Brain microvascular endothelial cell (primary cell): ENCODE data around the gene EEA1.

Source experiments
- DNase-seq: peaks from one replicate; pipeline ENCODE4 v3.0.0-alpha.2; 2020
- H3K27ac ChIP-seq: fragments of 250-450 bp; sonication (Bioruptor Pico); 2 replicates; pipeline ENCODE4 v1.5.1; 2020; ENCODE audit warnings: mild to moderate bottlenecking, moderate library complexity
- H3K27me3 ChIP-seq: fragments of 250-450 bp; sonication (Bioruptor Pico); replicated peaks from 2 replicates; pipeline ENCODE4 v1.5.1; 2020; ENCODE audit warnings: mild to moderate bottlenecking
- H3K36me3 ChIP-seq: fragments of 250-450 bp; sonication (Bioruptor Pico); replicated peaks from 2 replicates; pipeline ENCODE4 v1.5.1; 2020; ENCODE audit warnings: mild to moderate bottlenecking
- H3K4me3 ChIP-seq: 2 replicates; pipeline ENCODE4 v1.5.1; 2011; ENCODE audit warnings: low read depth, mild to moderate bottlenecking, control low read depth, low read length, moderate library complexity
- in situ Hi-C: cut with HindIII; loops from 2 replicates; pipeline ENCODE4 v1.10.0; 2017; ENCODE audit warnings: low sequenced_read_pairs, low pct_ligation_motif_present
- TF ChIP-seq, protein P1 (sequence below): IDR thresholded peaks from 2 replicates; pipeline ENCODE4 v1.5.1; 2011; ENCODE audit warnings: low read depth, mild to moderate bottlenecking, moderate library complexity, low read length, control low read depth, inconsistent platforms; ENCODE audit errors: missing control alignments

The EEA1 gene

DNA sequence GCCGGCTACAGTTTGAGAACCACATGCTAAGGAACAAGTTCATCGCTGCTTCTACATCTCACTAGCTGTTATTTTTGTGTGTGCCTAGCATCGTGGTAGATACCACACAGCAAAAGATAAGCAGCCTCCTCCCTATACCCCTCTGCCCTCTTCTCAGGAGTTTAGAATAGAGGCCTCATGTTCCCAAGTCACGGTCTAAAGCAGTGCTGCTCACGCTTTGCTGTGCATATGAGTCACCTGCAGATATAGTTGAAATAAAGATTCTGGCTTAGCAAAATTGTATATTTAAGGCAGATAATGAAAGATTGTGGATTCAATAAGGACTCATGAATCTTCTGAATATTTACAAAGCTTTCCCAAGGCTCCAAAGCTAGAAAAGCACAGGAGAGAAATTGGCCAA, 198.3 kb downstream of the EEA1 start:
- DNase-seq: no peak
- in situ Hi-C loops: no loop called here
- H3K27ac ChIP-seq: no peak overlapping the region
- no peaks in the 10 kb centered on the region for H3K36me3 ChIP-seq
- no peak overlapping the region for H3K4me3 ChIP-seq
- H3K27me3 ChIP-seq: no peaks in the 10 kb centered on the region
- TF ChIP-seq, protein P1, sequence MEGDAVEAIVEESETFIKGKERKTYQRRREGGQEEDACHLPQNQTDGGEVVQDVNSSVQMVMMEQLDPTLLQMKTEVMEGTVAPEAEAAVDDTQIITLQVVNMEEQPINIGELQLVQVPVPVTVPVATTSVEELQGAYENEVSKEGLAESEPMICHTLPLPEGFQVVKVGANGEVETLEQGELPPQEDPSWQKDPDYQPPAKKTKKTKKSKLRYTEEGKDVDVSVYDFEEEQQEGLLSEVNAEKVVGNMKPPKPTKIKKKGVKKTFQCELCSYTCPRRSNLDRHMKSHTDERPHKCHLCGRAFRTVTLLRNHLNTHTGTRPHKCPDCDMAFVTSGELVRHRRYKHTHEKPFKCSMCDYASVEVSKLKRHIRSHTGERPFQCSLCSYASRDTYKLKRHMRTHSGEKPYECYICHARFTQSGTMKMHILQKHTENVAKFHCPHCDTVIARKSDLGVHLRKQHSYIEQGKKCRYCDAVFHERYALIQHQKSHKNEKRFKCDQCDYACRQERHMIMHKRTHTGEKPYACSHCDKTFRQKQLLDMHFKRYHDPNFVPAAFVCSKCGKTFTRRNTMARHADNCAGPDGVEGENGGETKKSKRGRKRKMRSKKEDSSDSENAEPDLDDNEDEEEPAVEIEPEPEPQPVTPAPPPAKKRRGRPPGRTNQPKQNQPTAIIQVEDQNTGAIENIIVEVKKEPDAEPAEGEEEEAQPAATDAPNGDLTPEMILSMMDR: no peak

DNA sequence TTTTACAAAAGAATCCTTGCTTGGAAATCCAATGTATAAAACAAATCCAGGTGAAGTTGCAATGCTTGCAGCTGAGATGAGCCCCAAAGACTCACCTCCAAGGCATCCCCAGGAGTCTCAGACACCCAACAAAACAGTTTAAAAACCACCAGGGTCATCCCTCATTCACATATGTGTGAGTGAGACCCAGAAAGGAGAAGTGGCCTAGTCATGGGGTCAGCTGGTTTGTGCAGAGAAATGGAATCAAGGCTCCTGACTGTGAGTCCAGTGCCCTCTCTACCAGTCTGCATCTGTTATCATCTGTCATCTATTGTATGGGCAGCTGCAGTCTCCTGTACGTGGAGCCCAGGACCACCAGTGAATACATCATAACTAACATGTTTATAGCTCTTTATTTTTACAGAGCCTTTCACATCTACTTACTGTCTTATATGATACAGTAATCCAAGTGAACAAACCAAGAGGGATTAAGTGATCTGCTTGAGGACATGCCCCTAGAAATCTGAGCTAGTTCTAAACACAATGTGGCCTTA, 199.3 kb downstream of the EEA1 start:
- TF ChIP-seq, protein P1: no peak
- no peaks in the 10 kb centered on the region for H3K27me3 ChIP-seq
- H3K36me3 ChIP-seq: no peaks in the 10 kb centered on the region
- in situ Hi-C loops: no loop called here
- DNase-seq: no peak
- H3K27ac ChIP-seq: no peak overlapping the region
- no peak overlapping the region for H3K4me3 ChIP-seq

DNA sequence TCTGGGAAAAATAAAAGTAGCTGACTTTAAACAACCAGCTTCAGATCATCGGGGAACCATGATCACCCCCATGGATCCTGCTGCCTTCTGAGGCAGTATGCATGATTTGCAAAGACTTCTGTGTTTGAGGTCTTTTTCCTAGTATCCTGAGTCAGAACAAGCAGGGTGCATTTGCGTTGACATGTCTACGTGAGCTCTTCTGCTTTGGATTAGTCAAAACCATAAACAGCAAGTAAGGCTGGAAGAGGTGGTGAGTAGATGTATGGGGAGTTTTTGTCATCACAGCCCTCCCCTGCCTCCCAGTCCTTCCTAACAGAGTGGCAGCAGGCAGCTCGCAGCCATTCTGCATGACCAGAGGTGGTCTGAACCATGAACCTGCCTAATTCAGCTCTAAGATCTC, 202.2 kb downstream of the EEA1 start:
- TF ChIP-seq, protein P1: no peak

DNA sequence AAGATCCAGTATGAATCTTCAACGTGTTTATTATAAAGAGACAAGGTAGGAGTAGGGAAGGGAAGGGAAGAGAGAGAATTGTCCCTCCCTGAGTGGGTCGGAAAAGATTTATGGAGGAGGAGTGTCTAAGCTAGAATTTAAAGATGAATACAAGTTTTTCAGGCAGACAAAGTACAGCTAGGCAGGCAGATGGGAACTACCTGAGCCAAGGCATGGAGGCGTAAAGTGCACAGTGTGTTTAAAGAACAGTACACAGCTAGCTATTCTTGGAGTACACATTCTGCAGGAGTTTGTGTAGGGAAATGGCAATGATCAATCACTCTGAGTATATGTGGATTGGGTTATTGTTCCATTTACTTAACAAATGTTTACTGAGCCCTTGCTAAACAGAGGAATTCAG, 206.2 kb downstream of the EEA1 start:
- Histone ChIP-seq H3K27me3 (no peaks in the 10 kb centered on the region), H3K4me3 (no peak overlapping the region), H3K36me3 (no peaks in the 10 kb centered on the region), H3K27ac (no peak overlapping the region)
- TF ChIP-seq, protein P1: no peak
- no peak for DNase-seq
- in situ Hi-C loops: no loop called here

More for the DNA sequence above, 202.2 kb downstream of the EEA1 start:
- Histone ChIP-seq H3K36me3 (no peaks in the 10 kb centered on the region), H3K27me3 (no peaks in the 10 kb centered on the region), H3K27ac (no peak overlapping the region), H3K4me3 (no peak overlapping the region)
- in situ Hi-C loops: no loop called here
- DNase-seq: no peak

DNA sequence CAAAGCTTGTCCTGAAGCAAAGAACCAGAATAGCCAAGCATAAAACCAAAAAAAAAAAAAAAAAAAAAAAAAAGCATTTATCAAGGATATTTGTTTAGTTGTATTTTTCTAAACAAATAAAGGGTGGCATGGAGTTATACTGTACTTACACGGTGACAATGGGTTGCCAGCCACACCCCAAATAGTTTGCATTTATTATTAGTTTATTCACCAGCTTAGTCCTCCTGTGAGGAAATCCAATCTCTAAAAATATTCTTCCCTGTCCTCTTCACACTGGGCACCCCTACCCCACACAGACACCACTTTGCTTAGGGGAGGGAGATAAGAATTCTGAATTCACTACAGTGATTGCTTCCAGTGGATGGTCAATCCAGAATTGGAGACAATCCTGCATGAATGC, 207.4 kb downstream of the EEA1 start:
- H3K36me3 ChIP-seq: no peaks in the 10 kb centered on the region
- H3K27me3 ChIP-seq: no peaks in the 10 kb centered on the region
- TF ChIP-seq, protein P1: no peak
- no peak for DNase-seq
- H3K27ac ChIP-seq: no peak overlapping the region
- in situ Hi-C loops: no loop called here
- no peak overlapping the region for H3K4me3 ChIP-seq

DNA sequence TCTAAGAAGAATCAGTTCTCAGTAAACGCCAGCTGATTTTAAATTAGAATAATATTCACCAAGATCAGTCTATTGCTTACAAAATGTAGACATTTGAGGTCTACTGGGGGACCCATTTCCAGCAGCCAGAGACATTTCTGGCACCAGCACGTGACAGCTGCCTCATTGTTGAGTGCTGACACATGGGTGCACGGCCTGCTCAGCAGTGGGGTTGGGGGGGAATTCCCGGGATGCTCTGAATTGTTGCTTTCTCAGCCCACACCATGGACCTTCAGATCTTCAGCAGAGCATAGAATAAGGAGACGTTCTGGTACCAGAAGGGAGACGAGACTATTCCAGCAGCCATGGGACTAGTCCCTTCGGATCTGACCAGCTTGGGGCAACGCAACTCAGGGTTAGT, 208.0 kb downstream of the EEA1 start:
- Histone ChIP-seq H3K27ac (no peak overlapping the region), H3K4me3 (no peak overlapping the region), H3K27me3 (no peaks in the 10 kb centered on the region), H3K36me3 (no peaks in the 10 kb centered on the region)
- in situ Hi-C loops: no loop called here
- TF ChIP-seq, protein P1: no peak
- DNase-seq: peak; percentile 65
